Measurements from ENCODE around the gene DECR2. TPM values are rescaled to one million over a fixed set of nuclear protein-coding genes. Genes with fewer than 3 reads are reported as not detected.
"Not testable (repeated sequence)": the region's sequence is repeated elsewhere in the genome, so short reads cannot be mapped to it uniquely, and the experiment has no call there.

The DECR2 gene
- total and polyA plus RNA-seq, 4 donors = 42.2 to 210 (median 126) TPM

- H3K9me3 ChIP-seq (ENCODE audit: control insufficient read depth in 4 of 4, low read length in 3 of 4) = no peaks in the 10 kb centered on the region
- no peak overlapping the region for H3K4me3 ChIP-seq (ENCODE audit: low read depth in 1 of 3, low read length in 3 of 3)
- H3K27ac ChIP-seq (ENCODE audit: low read depth in 1 of 2, low read length in 2 of 2) = no peak overlapping the region
- WGBS = 96% methylated on average over 26 of the region's 26 CpGs
- H3K9ac ChIP-seq (ENCODE audit: low read depth in 1 of 2, low read length in 2 of 2) = no peak overlapping the region
- DNase-seq (ENCODE audit: low spot score) = no peak
- H3K4me1 ChIP-seq (ENCODE audit: control insufficient read depth in 4 of 4, insufficient read depth in 4 of 4, low read length in 3 of 4) = peaks cover 0 to 6% (median under 1%) of the 10 kb centered on the region in 4 donors
- H3K36me3 ChIP-seq (ENCODE audit: control insufficient read depth in 4 of 4, insufficient read depth in 3 of 4, low read depth in 1 of 4, low read length in 3 of 4) = peaks cover 13 to 29% (median 14%) of the 10 kb centered on the region in 4 donors
- TF ChIP-seq YY1 (IDR thresholded peaks at IDR 0.05) = no peak
- no peak for TF ChIP-seq HNF4A (conservative IDR thresholded peaks at IDR 0.05)
- no peaks in the 10 kb centered on the region for H3K27me3 ChIP-seq (ENCODE audit: control insufficient read depth in 4 of 4, insufficient read depth in 4 of 4, low read length in 3 of 4)
Measured at GRCh38 chr16:411576-412265, 10.0 kb downstream of the DECR2 start.

- no peak for DNase-seq (ENCODE audit: low spot score)
- TF ChIP-seq GABPA (IDR thresholded peaks at IDR 0.05 in 1 of 2, conservative IDR thresholded peaks at IDR 0.05 in 1 of 2) (no peak), FOXA2 (IDR thresholded peaks at IDR 0.05) (no peak), RAD21 (IDR thresholded peaks at IDR 0.05) (no peak), TAF1 (conservative IDR thresholded peaks at IDR 0.05) (no peak), ATF3 (IDR thresholded peaks at IDR 0.05) (no peak), HNF4G (IDR thresholded peaks at IDR 0.05) (no peak), RXRA (IDR thresholded peaks at IDR 0.05) (no peak), MAX (IDR thresholded peaks at IDR 0.05) (no peak), EGR1 (IDR thresholded peaks at IDR 0.05; ENCODE audit: low read depth in 2 of 2) (no peak), FOXA1 (IDR thresholded peaks at IDR 0.05) (no peak), CTCF (IDR thresholded peaks at IDR 0.05; ENCODE audit: low read depth, low read length, missing input control) (no peak), YY1 (IDR thresholded peaks at IDR 0.05) (no peak), HNF4A (conservative IDR thresholded peaks at IDR 0.05) (no peak), REST (IDR thresholded peaks at IDR 0.05) (no peak), SP1 (IDR thresholded peaks at IDR 0.05) (no peak), NR2F2 (IDR thresholded peaks at IDR 0.05) (no peak), JUND (IDR thresholded peaks at IDR 0.05) (no peak)
- TF ChIP-seq, protein P1, sequence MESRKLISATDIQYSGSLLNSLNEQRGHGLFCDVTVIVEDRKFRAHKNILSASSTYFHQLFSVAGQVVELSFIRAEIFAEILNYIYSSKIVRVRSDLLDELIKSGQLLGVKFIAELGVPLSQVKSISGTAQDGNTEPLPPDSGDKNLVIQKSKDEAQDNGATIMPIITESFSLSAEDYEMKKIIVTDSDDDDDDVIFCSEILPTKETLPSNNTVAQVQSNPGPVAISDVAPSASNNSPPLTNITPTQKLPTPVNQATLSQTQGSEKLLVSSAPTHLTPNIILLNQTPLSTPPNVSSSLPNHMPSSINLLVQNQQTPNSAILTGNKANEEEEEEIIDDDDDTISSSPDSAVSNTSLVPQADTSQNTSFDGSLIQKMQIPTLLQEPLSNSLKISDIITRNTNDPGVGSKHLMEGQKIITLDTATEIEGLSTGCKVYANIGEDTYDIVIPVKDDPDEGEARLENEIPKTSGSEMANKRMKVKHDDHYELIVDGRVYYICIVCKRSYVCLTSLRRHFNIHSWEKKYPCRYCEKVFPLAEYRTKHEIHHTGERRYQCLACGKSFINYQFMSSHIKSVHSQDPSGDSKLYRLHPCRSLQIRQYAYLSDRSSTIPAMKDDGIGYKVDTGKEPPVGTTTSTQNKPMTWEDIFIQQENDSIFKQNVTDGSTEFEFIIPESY (IDR thresholded peaks at IDR 0.05) = no peak
Measured at GRCh38 chr16:414395-415169, 12.9 kb downstream of the DECR2 start.

DNA sequence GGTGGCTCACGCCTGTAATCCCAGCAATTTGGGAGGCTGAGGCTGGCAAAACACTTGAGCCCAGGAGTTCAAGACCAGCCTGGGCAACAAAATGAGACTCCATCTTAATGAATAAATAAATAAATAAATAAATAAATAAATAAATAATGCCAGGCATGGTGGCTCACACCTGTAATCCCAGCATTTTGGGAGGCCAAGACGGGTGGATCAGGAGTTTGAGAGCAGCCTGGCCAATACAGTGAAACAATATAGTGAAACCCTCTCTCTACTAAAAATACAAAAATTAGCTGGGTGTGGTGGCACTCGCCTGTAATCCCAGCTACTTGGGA lies 13.4 kb downstream of the DECR2 start:
- DNase-seq (ENCODE audit: low spot score); H3K27ac ChIP-seq (ENCODE audit: low read depth in 1 of 2, low read length in 2 of 2); H3K4me1 ChIP-seq (ENCODE audit: control insufficient read depth in 4 of 4, insufficient read depth in 4 of 4, low read length in 3 of 4); H3K9ac ChIP-seq (ENCODE audit: low read depth in 1 of 2, low read length in 2 of 2); H3K27me3 ChIP-seq (ENCODE audit: control insufficient read depth in 4 of 4, insufficient read depth in 4 of 4, low read length in 3 of 4); H3K4me3 ChIP-seq (ENCODE audit: low read depth in 1 of 3, low read length in 3 of 3); H3K9me3 ChIP-seq (ENCODE audit: control insufficient read depth in 4 of 4, low read length in 3 of 4): not testable (repeated sequence)
- H3K36me3 ChIP-seq (ENCODE audit: control insufficient read depth in 4 of 4, insufficient read depth in 3 of 4, low read depth in 1 of 4, low read length in 3 of 4) = peaks cover 6 to 16% (median 11%) of the 10 kb centered on the region in 4 donors
- WGBS = 97% methylated on average over 3 of the region's 3 CpGs

More at GRCh38 chr16:414395-415169, 12.9 kb downstream of the DECR2 start:
- Histone ChIP-seq H3K36me3 (ENCODE audit: control insufficient read depth in 4 of 4, insufficient read depth in 3 of 4, low read depth in 1 of 4, low read length in 3 of 4) (peaks cover 10 to 21% (median 13%) of the 10 kb centered on the region in 4 donors), H3K4me3 (ENCODE audit: low read depth in 1 of 3, low read length in 3 of 3) (no peak overlapping the region), H3K27ac (ENCODE audit: low read depth in 1 of 2, low read length in 2 of 2) (no peak overlapping the region), H3K9ac (ENCODE audit: low read depth in 1 of 2, low read length in 2 of 2) (no peak overlapping the region), H3K4me1 (ENCODE audit: control insufficient read depth in 4 of 4, insufficient read depth in 4 of 4, low read length in 3 of 4) (no peaks in the 10 kb centered on the region), H3K27me3 (ENCODE audit: control insufficient read depth in 4 of 4, insufficient read depth in 4 of 4, low read length in 3 of 4) (no peaks in the 10 kb centered on the region), H3K9me3 (ENCODE audit: control insufficient read depth in 4 of 4, low read length in 3 of 4) (no peaks in the 10 kb centered on the region)
- WGBS = 91% methylated on average over 21 of the region's 21 CpGs

Data from liver (tissue), 9 donors.